Panc1 (cell line): ENCODE results near the gene RSU1. TPM values are rescaled to one million over a fixed set of nuclear protein-coding genes. Genes with fewer than 3 reads are reported as not detected.

Experiments used
- ATAC-seq: fragments of 200-7000 bp; cut with Tn5 transposase; 2 replicates; pipeline ENCODE4 v1.9.1; 2020; ENCODE audit warnings: mild to moderate bottlenecking, moderate library complexity
- BruUV-seq: library from RNA; stranded (reverse); fragments of 400-500 nt; replicated peaks from 2 replicates; lab custom pipeline; 2021; lab: Mats Ljungman, UMichigan
- CTCF ChIA-PET: fragments of 300-600 bp; sonication (Branson Sonifier 250); formaldehyde crosslinking; loops from one replicate; lab custom pipeline; 2022; ENCODE audit warnings: antibody characterized with exemption; lab: Charles Lee
- POLR2A ChIA-PET: fragments of 300-600 bp; sonication (Branson Sonifier 250); formaldehyde crosslinking; loops from one replicate; lab custom pipeline; 2022; ENCODE audit warnings: antibody characterized with exemption; lab: Charles Lee
- DNase-seq: peaks from one replicate; pipeline ENCODE4 v3.0.0-alpha.2; 2010; ENCODE audit warnings: low read depth, low spot score
- H3K27ac ChIP-seq: 2 replicates; pipeline ENCODE4 v1.5.1; 2011; ENCODE audit warnings: mild to moderate bottlenecking, low read length, inconsistent platforms
- H3K27me3 ChIP-seq: fragments of 200-500 bp; sonication (Bioruptor generic); 2 replicates; pipeline ENCODE4 v1.6.0; 2014; ENCODE audit warnings: low read length, inconsistent platforms; ENCODE audit not compliant: control insufficient read depth, insufficient read depth
- H3K36me3 ChIP-seq: fragments of 200-500 bp; sonication (Bioruptor generic); 2 replicates; pipeline ENCODE4 v1.5.1; 2014; ENCODE audit warnings: inconsistent platforms, mild to moderate bottlenecking, low read length, moderate library complexity; ENCODE audit not compliant: control insufficient read depth, insufficient read depth
- H3K4me1 ChIP-seq: 2 replicates; pipeline ENCODE4 v1.5.1; 2011; ENCODE audit warnings: inconsistent platforms, mild to moderate bottlenecking, low read length, moderate library complexity; ENCODE audit not compliant: control insufficient read depth, insufficient read depth
- H3K4me3 ChIP-seq, 2 experiments: 2 replicates each; pipeline ENCODE4 v1.5.1; 2011 to 2012; ENCODE audit warnings: low read depth in 2 of 2, low read length in 2 of 2, mild to moderate bottlenecking in 2 of 2, inconsistent platforms in 1 of 2, moderate library complexity in 1 of 2
- H3K9me3 ChIP-seq: fragments of 200-500 bp; sonication (Bioruptor generic); 2 replicates; pipeline ENCODE4 v1.5.1; 2014; ENCODE audit warnings: low read depth, mild to moderate bottlenecking, inconsistent platforms, low read length, moderate library complexity; ENCODE audit not compliant: control insufficient read depth, insufficient read depth
- CTCF ChIP-seq: fragments of 450-650 bp; IDR thresholded peaks from 2 replicates; pipeline ENCODE4 v1.5.1; 2017; ENCODE audit warnings: mild to moderate bottlenecking
- POLR2AphosphoS5 ChIP-seq: IDR thresholded peaks from 2 replicates; pipeline ENCODE4 v1.6.1; 2012; ENCODE audit warnings: mild to moderate bottlenecking, low read depth, low read length, moderate library complexity
- REST ChIP-seq, 2 experiments: IDR thresholded peaks; 2 replicates each; pipeline ENCODE4 v1.6.1; 2011 to 2012; ENCODE audit warnings: low read depth in 2 of 2, control low read depth in 1 of 2, low read length in 1 of 2, mild to moderate bottlenecking in 1 of 2, moderate library complexity in 1 of 2; ENCODE audit not compliant: insufficient read depth in 1 of 2
- SIN3A ChIP-seq: IDR thresholded peaks from 2 replicates; pipeline ENCODE4 v1.6.1; 2012; ENCODE audit warnings: low read depth, mild to moderate bottlenecking, low read length, moderate library complexity, borderline replicate concordance; ENCODE audit not compliant: insufficient read depth
- TCF7L2 ChIP-seq: IDR thresholded peaks from 2 replicates; pipeline ENCODE4 v1.6.1; 2011; ENCODE audit warnings: mild to moderate bottlenecking, low read depth, low read length, inconsistent platforms
- in situ Hi-C: cut with HindIII; loops from 2 replicates; pipeline ENCODE4 v1.10.0; 2016; ENCODE audit warnings: low sequenced_read_pairs, low pct_unique_long_range_greater_than_20kb
- intact Hi-C: fragments of 100-400 bp; cut with micrococcal nuclease; formaldehyde crosslinking; loops from one replicate; pipeline ENCODE4 v1.10.0; 2022; ENCODE audit not compliant: unreplicated experiment
- total RNA-seq: library from RNA; stranded (reverse); gene quantifications from one replicate; pipeline ENCODE4 v1.2.1, GENCODE V29; 2021; ENCODE audit not compliant: unreplicated experiment

Gene RSU1
- total RNA-seq, 1 experiment from 2014 or later, result 55.6 TPM

- no TSS peak for BruUV-seq
- intact Hi-C loops (no loop called here), in situ Hi-C loops (no loop called here)
- no peak for TF ChIP-seq TCF7L2
- no peak overlapping the region for H3K4me3 ChIP-seq
- no peaks in the 10 kb centered on the region for H3K36me3 ChIP-seq
- no peaks in the 10 kb centered on the region for H3K9me3 ChIP-seq
- ATAC-seq (no peak), DNase-seq (no peak)
- POLR2A ChIA-PET, result no interaction called here
- no peak overlapping the region for H3K27ac ChIP-seq
- H3K4me1 ChIP-seq, result no peaks in the 10 kb centered on the region
- CTCF ChIA-PET, result no interaction called here
- no peaks in the 10 kb centered on the region for H3K27me3 ChIP-seq
These were observed 66.0 kb downstream of the RSU1 start for GRCh38 chr10:16751244-16751643.

- H3K27ac ChIP-seq, result no peak overlapping the region
- H3K27me3 ChIP-seq, result no peaks in the 10 kb centered on the region
- ChIA-PET CTCF (no interaction called here), POLR2A (no interaction called here)
- BruUV-seq, result no TSS peak
- H3K9me3 ChIP-seq, result no peaks in the 10 kb centered on the region
- DNase-seq, result no peak
- ATAC-seq, result no peak
- intact Hi-C loops, result no loop called here
- in situ Hi-C loops, result no loop called here
- H3K4me1 ChIP-seq, result no peaks in the 10 kb centered on the region
- H3K4me3 ChIP-seq, result no peak overlapping the region
- no peaks in the 10 kb centered on the region for H3K36me3 ChIP-seq
- TF ChIP-seq TCF7L2 (no peak), SIN3A (no peak), CTCF (no peak), REST (IDR thresholded peaks at IDR 0.05; ENCODE audit: insufficient read depth in 1 of 2, low read depth in 2 of 2, low read length in 1 of 2) (no peak), POLR2AphosphoS5 (no peak)
These were observed 66.8 kb downstream of the RSU1 start for GRCh38 chr10:16750461-16750860.

- no peak for ATAC-seq
- POLR2A ChIA-PET, result no interaction called here
- CTCF ChIA-PET, result no interaction called here
- in situ Hi-C loops (no loop called here), intact Hi-C loops (no loop called here)
- BruUV-seq, result no TSS peak
- Histone ChIP-seq H3K4me3 (no peak overlapping the region), H3K27me3 (no peaks in the 10 kb centered on the region), H3K36me3 (no peaks in the 10 kb centered on the region), H3K9me3 (no peaks in the 10 kb centered on the region), H3K27ac (no peak overlapping the region), H3K4me1 (no peaks in the 10 kb centered on the region)
- TF ChIP-seq REST (IDR thresholded peaks at IDR 0.05; ENCODE audit: insufficient read depth in 1 of 2, low read depth in 2 of 2, low read length in 1 of 2) (no peak), CTCF (no peak), SIN3A (no peak), POLR2AphosphoS5 (no peak), TCF7L2 (no peak)
- DNase-seq, result no peak
These were observed 68.5 kb downstream of the RSU1 start for GRCh38 chr10:16748749-16749148.
